IMR-90 (cell line): ENCODE measurements around the gene MYH6. TPM values are rescaled to one million over a fixed set of nuclear protein-coding genes. Genes with fewer than 3 reads are reported as not detected.

Experiments used
- ATAC-seq: fragments of 200-7000 bp; cut with Tn5 transposase; 2 replicates; pipeline ENCODE4 v1.9.1; 2020; ENCODE audit warnings: low read depth, mild to moderate bottlenecking, moderate library complexity
- BruUV-seq: library from RNA; stranded (reverse); fragments of 400-500 nt; replicated peaks from 2 replicates; lab custom pipeline; 2021; lab: Mats Ljungman, UMichigan
- CTCF ChIA-PET: fragments of 300-600 bp; formaldehyde crosslinking; extraction: SDS; loops from one replicate; lab custom pipeline; 2021; ENCODE audit warnings: antibody characterized with exemption; lab: Yijun Ruan, JAX
- POLR2A ChIA-PET: fragments of 300-600 bp; sonication (Branson Sonifier 250); formaldehyde crosslinking; loops from one replicate; lab custom pipeline; 2022; ENCODE audit warnings: antibody characterized with exemption; ENCODE audit not compliant: unreplicated experiment; lab: Charles Lee
- DNase-seq: peaks from one replicate; pipeline ENCODE4 v3.0.0; 2013
- H2AFZ ChIP-seq: replicated peaks from 2 replicates; pipeline ENCODE3; 2013; ENCODE audit warnings: low read length, mild to moderate bottlenecking; ENCODE audit not compliant: poor library complexity
- H2AK5ac ChIP-seq: 2 replicates; pipeline ENCODE4 v1.6.1; 2013; ENCODE audit warnings: low read depth, low read length, inconsistent platforms
- H2AK9ac ChIP-seq: replicated peaks from 2 replicates; pipeline ENCODE3; 2013; ENCODE audit warnings: mild to moderate bottlenecking, low read depth, low read length, moderate library complexity; ENCODE audit not compliant: poor library complexity
- H2BK120ac ChIP-seq: 2 replicates; pipeline ENCODE4 v1.6.1; 2013; ENCODE audit warnings: low read depth, low read length, inconsistent platforms
- H2BK15ac ChIP-seq: 3 replicates; pipeline ENCODE4 v1.6.1; 2013; ENCODE audit warnings: low read depth, low read length, inconsistent platforms
- H2BK20ac ChIP-seq: 2 replicates; pipeline ENCODE4 v1.6.1; 2013; ENCODE audit warnings: low read depth, mild to moderate bottlenecking, inconsistent platforms, low read length, moderate library complexity
- H2BK5ac ChIP-seq: 2 replicates; pipeline ENCODE4 v1.6.1; 2013; ENCODE audit warnings: mild to moderate bottlenecking, low read depth, low read length, inconsistent platforms; ENCODE audit not compliant: poor library complexity, severe bottlenecking
- H3K14ac ChIP-seq: replicated peaks from 2 replicates; pipeline ENCODE4 v1.6.1; 2013; ENCODE audit warnings: low read depth, low read length, inconsistent platforms
- H3K18ac ChIP-seq: 2 replicates; pipeline ENCODE4 v1.6.1; 2013; ENCODE audit warnings: low read depth, low read length, control low read depth
- H3K23ac ChIP-seq: 2 replicates; pipeline ENCODE4 v1.6.1; 2013; ENCODE audit warnings: low read depth, low read length, inconsistent platforms
- H3K27ac ChIP-seq: 2 replicates; pipeline ENCODE4 v1.5.1; 2013; ENCODE audit warnings: mild to moderate bottlenecking, control low read depth, low read length; ENCODE audit not compliant: insufficient read depth
- H3K27me3 ChIP-seq: 2 replicates; pipeline ENCODE4 v1.6.1; 2013; ENCODE audit warnings: low read length; ENCODE audit not compliant: control insufficient read depth, insufficient read depth
- H3K36me3 ChIP-seq: 2 replicates; pipeline ENCODE4 v1.6.1; 2013; ENCODE audit warnings: low read length, mixed read lengths; ENCODE audit not compliant: control insufficient read depth, insufficient read depth
- H3K4ac ChIP-seq: 2 replicates; pipeline ENCODE4 v1.6.1; 2013; ENCODE audit warnings: low read depth, low read length, inconsistent platforms
- H3K4me1 ChIP-seq: 2 replicates; pipeline ENCODE4 v1.6.1; 2013; ENCODE audit warnings: low read length, mixed read lengths; ENCODE audit not compliant: control insufficient read depth, insufficient read depth
- H3K4me2 ChIP-seq: 2 replicates; pipeline ENCODE4 v1.6.1; 2013; ENCODE audit warnings: low read depth, mild to moderate bottlenecking, control low read depth, low read length, moderate library complexity
- H3K4me3 ChIP-seq: 2 replicates; pipeline ENCODE4 v1.5.1; 2013; ENCODE audit warnings: low read depth, mild to moderate bottlenecking, control low read depth, low read length, moderate library complexity; ENCODE audit not compliant: insufficient read depth
- H3K56ac ChIP-seq: 2 replicates; pipeline ENCODE4 v1.6.1; 2013; ENCODE audit warnings: low read length, inconsistent platforms; ENCODE audit not compliant: insufficient read depth; ENCODE audit errors: extremely low read depth
- H3K79me1 ChIP-seq, 2 experiments: 2 replicates each; pipeline ENCODE4 v1.6.1; 2013; ENCODE audit warnings: low read length in 2 of 2, inconsistent platforms in 1 of 2, low read depth in 1 of 2
- H3K9ac ChIP-seq: 2 replicates; pipeline ENCODE4 v1.6.1; 2013; ENCODE audit warnings: low read depth, low read length, control low read depth
- H3K9me1 ChIP-seq: 2 replicates; pipeline ENCODE4 v1.6.1; 2013; ENCODE audit warnings: low read length, inconsistent platforms; ENCODE audit not compliant: insufficient read depth
- H3K9me3 ChIP-seq: 2 replicates; pipeline ENCODE4 v1.6.1; 2013; ENCODE audit warnings: low read length; ENCODE audit not compliant: control insufficient read depth, insufficient read depth
- H4K20me1 ChIP-seq: 2 replicates; pipeline ENCODE4 v1.6.1; 2013; ENCODE audit warnings: low read length, inconsistent platforms; ENCODE audit not compliant: insufficient read depth
- H4K5ac ChIP-seq: 2 replicates; pipeline ENCODE4 v1.6.1; 2013; ENCODE audit warnings: mild to moderate bottlenecking, low read depth, low read length, control low read depth
- H4K8ac ChIP-seq, 2 experiments: 2 replicates each; pipeline ENCODE4 v1.6.1; 2013; ENCODE audit warnings: low read depth in 2 of 2, low read length in 2 of 2, control low read depth in 1 of 2, inconsistent platforms in 1 of 2
- H4K91ac ChIP-seq: 2 replicates; pipeline ENCODE4 v1.6.1; 2013; ENCODE audit warnings: low read depth, low read length, inconsistent platforms; ENCODE audit not compliant: insufficient read depth
- CEBPB ChIP-seq: IDR thresholded peaks from 2 replicates; pipeline ENCODE4 v1.6.1; 2012; ENCODE audit warnings: low read depth, low read length, improper control_type of control experiment
- CHD1 ChIP-seq: IDR thresholded peaks from 2 replicates; pipeline ENCODE4 v1.6.1; 2012; ENCODE audit warnings: low read depth, low read length, improper control_type of control experiment
- FOS ChIP-seq: fragments of 150-350 bp; IDR thresholded peaks from 2 replicates; pipeline ENCODE4 v1.6.1; 2016; ENCODE audit warnings: low read depth, low read length
- MAFK ChIP-seq: IDR thresholded peaks from 2 replicates; pipeline ENCODE4 v1.6.1; 2012; ENCODE audit warnings: low read depth, low read length, improper control_type of control experiment
- MAZ ChIP-seq: IDR thresholded peaks from 2 replicates; pipeline ENCODE4 v1.6.1; 2012; ENCODE audit warnings: low read depth, mild to moderate bottlenecking, low read length, improper control_type of control experiment, moderate library complexity, borderline replicate concordance
- NFE2L2 ChIP-seq: fragments of 150-350 bp; IDR thresholded peaks from 2 replicates; pipeline ENCODE4 v1.6.1; 2016; ENCODE audit warnings: low read depth, mild to moderate bottlenecking, low read length
- POLR2A ChIP-seq: IDR thresholded peaks from 2 replicates; pipeline ENCODE4 v1.6.1; 2012; ENCODE audit warnings: mild to moderate bottlenecking, low read depth, low read length
- RCOR1 ChIP-seq: IDR thresholded peaks from 2 replicates; pipeline ENCODE4 v1.6.1; 2012; ENCODE audit warnings: mild to moderate bottlenecking, low read length, improper control_type of control experiment; ENCODE audit not compliant: insufficient replicate concordance
- RFX5 ChIP-seq: IDR thresholded peaks from 2 replicates; pipeline ENCODE4 v1.8.0; 2012; ENCODE audit warnings: low read depth, mild to moderate bottlenecking, low read length, moderate library complexity
- WGBS, 2 experiments: methylation state at CpG; one replicate each; pipeline versions ENCODE4 v1.1.5 to v1.1.7; 2013; ENCODE audit warnings: missing lambda C conversion rate in 2 of 2; ENCODE audit not compliant: insufficient read length in 1 of 2; ENCODE audit errors: extremely low coverage in 2 of 2; 5-methylcytosine and 5-hydroxymethylcytosine counted together
- dilution Hi-C: fragments of 300-500 bp; cut with HindIII; formaldehyde crosslinking; loops from one replicate; pipeline ENCODE4 v1.14.3; 2018; ENCODE audit warnings: low sequenced_read_pairs; ENCODE audit not compliant: unreplicated experiment
- in situ Hi-C: fragments of 300-500 bp; cut with MboI; formaldehyde crosslinking; loops from 3 replicates; pipeline ENCODE4 v1.14.3; 2019; ENCODE audit warnings: low sequenced_read_pairs, inconsistent platforms, mixed read lengths
- intact Hi-C: fragments of 100-400 bp; cut with micrococcal nuclease; formaldehyde crosslinking; loops from 2 replicates; pipeline ENCODE4 v1.10.0; 2022
- polyA plus RNA-seq, 3 experiments: library from polyadenylated mRNA; depleted of rRNA; stranded (reverse); fragments of >200 nt; gene quantifications; 2 replicates each; pipeline ENCODE4 v1.2.3, GENCODE V29; 2012; ENCODE audit warnings: low replicate concordance in 1 of 3
- total RNA-seq: library from RNA; depleted of rRNA; stranded (reverse); fragments of >200 nt; gene quantifications from 2 replicates; pipeline ENCODE4 v1.2.3, GENCODE V29; 2012
- TF ChIP-seq, protein P1 (sequence below): fragments of 150-350 bp; IDR thresholded peaks from 2 replicates; pipeline ENCODE4 v1.6.1; 2017; ENCODE audit warnings: mild to moderate bottlenecking, antibody characterized with exemption, low read length, low read depth
- TF ChIP-seq, protein P2 (sequence below): conservative IDR thresholded peaks from 2 replicates; pipeline ENCODE4 v1.5.1; 2012; ENCODE audit warnings: mild to moderate bottlenecking, low read depth, low read length, improper control_type of control experiment
- TF ChIP-seq, protein P3 (sequence below): fragments of 150-350 bp; IDR thresholded peaks from 2 replicates; pipeline ENCODE4 v1.6.1; 2016; ENCODE audit warnings: low read depth, mild to moderate bottlenecking, low read length, moderate library complexity, borderline replicate concordance

MYH6 gene
- total and polyA plus RNA-seq, 2 of the 4 experiments (the other 2 are of a cell fraction), result not detected

DNA sequence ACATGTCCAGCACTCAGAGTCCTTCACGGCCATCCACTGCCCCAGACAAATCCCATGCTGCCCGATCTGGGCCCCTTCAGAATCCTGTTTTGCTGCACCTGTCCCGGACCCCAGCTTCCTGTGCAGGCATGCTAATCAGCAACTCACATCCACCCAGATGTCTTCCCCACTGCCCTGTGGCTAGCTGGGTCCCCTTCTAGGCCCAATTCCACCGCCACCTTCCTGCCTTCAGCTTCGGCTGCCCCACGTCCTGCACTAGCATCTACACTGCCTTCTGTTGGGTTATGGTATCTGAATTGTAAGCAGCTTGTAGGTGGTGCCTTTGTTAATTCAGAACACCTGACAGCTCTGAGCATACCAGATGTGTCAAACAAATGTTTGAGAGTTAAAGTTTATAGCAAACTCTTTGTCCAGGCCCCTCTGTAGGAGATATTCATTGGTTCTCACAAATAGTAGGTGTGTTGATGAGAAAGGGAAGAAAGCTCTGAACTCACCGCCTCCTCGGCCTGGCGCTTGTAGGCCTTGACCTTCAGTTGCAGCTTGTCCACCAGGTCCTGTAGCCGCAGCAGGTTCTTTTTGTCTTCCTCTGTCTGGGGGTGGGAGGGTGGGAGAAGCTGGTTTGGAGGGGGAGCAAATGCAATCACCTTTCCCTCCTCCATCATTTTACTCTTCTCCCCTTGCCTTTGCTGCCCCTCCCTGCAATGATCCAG, 25.2 kb downstream of the MYH6 start:
- no peak overlapping the region for H4K8ac ChIP-seq
- ATAC-seq (no peak), DNase-seq (no peak)
- peaks cover 43% of the 10 kb centered on the region for H3K27me3 ChIP-seq
- POLR2A ChIA-PET, result no interaction called here
- H3K4me2 ChIP-seq, result no peak overlapping the region
- no peak overlapping the region for H2BK15ac ChIP-seq
- no peak overlapping the region for H3K4me3 ChIP-seq
- no peak overlapping the region for H3K18ac ChIP-seq
- H4K91ac ChIP-seq, result no peak overlapping the region
- no peak overlapping the region for H2AFZ ChIP-seq
- no peaks in the 10 kb centered on the region for H4K20me1 ChIP-seq
- TF ChIP-seq RFX5, result no peak
- no peak for TF ChIP-seq NFE2L2
- TF ChIP-seq, protein P1, sequence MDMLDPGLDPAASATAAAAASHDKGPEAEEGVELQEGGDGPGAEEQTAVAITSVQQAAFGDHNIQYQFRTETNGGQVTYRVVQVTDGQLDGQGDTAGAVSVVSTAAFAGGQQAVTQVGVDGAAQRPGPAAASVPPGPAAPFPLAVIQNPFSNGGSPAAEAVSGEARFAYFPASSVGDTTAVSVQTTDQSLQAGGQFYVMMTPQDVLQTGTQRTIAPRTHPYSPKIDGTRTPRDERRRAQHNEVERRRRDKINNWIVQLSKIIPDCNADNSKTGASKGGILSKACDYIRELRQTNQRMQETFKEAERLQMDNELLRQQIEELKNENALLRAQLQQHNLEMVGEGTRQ, result no peak
- TF ChIP-seq CEBPB, result no peak
- TF ChIP-seq CHD1, result no peak
- no peak for TF ChIP-seq RCOR1
- TF ChIP-seq FOS, result no peak
- TF ChIP-seq, protein P2, sequence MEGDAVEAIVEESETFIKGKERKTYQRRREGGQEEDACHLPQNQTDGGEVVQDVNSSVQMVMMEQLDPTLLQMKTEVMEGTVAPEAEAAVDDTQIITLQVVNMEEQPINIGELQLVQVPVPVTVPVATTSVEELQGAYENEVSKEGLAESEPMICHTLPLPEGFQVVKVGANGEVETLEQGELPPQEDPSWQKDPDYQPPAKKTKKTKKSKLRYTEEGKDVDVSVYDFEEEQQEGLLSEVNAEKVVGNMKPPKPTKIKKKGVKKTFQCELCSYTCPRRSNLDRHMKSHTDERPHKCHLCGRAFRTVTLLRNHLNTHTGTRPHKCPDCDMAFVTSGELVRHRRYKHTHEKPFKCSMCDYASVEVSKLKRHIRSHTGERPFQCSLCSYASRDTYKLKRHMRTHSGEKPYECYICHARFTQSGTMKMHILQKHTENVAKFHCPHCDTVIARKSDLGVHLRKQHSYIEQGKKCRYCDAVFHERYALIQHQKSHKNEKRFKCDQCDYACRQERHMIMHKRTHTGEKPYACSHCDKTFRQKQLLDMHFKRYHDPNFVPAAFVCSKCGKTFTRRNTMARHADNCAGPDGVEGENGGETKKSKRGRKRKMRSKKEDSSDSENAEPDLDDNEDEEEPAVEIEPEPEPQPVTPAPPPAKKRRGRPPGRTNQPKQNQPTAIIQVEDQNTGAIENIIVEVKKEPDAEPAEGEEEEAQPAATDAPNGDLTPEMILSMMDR, result no peak
- TF ChIP-seq MAZ, result no peak
- TF ChIP-seq MAFK, result no peak
- TF ChIP-seq, protein P3, sequence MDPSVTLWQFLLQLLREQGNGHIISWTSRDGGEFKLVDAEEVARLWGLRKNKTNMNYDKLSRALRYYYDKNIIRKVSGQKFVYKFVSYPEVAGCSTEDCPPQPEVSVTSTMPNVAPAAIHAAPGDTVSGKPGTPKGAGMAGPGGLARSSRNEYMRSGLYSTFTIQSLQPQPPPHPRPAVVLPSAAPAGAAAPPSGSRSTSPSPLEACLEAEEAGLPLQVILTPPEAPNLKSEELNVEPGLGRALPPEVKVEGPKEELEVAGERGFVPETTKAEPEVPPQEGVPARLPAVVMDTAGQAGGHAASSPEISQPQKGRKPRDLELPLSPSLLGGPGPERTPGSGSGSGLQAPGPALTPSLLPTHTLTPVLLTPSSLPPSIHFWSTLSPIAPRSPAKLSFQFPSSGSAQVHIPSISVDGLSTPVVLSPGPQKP, result no peak
- TF ChIP-seq POLR2A, result no peak
- no peak overlapping the region for H2AK5ac ChIP-seq
- no peaks in the 10 kb centered on the region for H3K79me1 ChIP-seq
- no peak overlapping the region for H2AK9ac ChIP-seq
- H3K4me1 ChIP-seq, result no peaks in the 10 kb centered on the region
- CTCF ChIA-PET, result no interaction called here
- H4K5ac ChIP-seq, result no peak overlapping the region
- in situ Hi-C loops, result no loop called here
- H2BK120ac ChIP-seq, result no peak overlapping the region
- H2BK5ac ChIP-seq, result no peak overlapping the region
- BruUV-seq, result no TSS peak
- dilution Hi-C loops, result no loop called here
- no peaks in the 10 kb centered on the region for H3K9me1 ChIP-seq
- H3K9ac ChIP-seq, result no peak overlapping the region
- H3K56ac ChIP-seq, result no peak overlapping the region
- 53% methylated on average over 2 of the region's 10 CpGs; no CpG with 5 or more reads in 1 of the 2 experiments for WGBS, 2 experiments
- H3K36me3 ChIP-seq, result no peaks in the 10 kb centered on the region
- no peaks in the 10 kb centered on the region for H3K9me3 ChIP-seq
- H2BK20ac ChIP-seq, result no peak overlapping the region
- no peak overlapping the region for H3K14ac ChIP-seq
- no peak overlapping the region for H3K23ac ChIP-seq
- intact Hi-C loops, result no loop called here
- H3K27ac ChIP-seq, result no peak overlapping the region
- H3K4ac ChIP-seq, result no peak overlapping the region
